Measurements from ENCODE around the gene S100A2. TPM values are rescaled to one million over a fixed set of nuclear protein-coding genes. Genes with fewer than 3 reads are reported as not detected.

The S100A2 gene
- total and polyA plus RNA-seq, 2 of the 8 experiments (the other 6 are each of a cell fraction or from before 2014, with no cell fraction given): 0.86 TPM; not detected in 1

- Histone ChIP-seq H3K27me3 (replicated peaks in 1 of 4; ENCODE audit: control insufficient read depth in 3 of 4, extremely low read depth in 1 of 4, insufficient read depth in 3 of 4, low read length in 3 of 4) (no peaks in the 10 kb centered on the region; a peak in 1 of 7 replicates), H4K91ac (replicated peaks; ENCODE audit: insufficient read length, low read length) (no peak overlapping the region), H2BK12ac (ENCODE audit: low read depth, low read length) (peak overlapping the region; percentile 11; the same call in 1 of the 2 replicates), H2BK5ac (ENCODE audit: low read depth, low read length) (no peak overlapping the region), H3K27ac (ENCODE audit: low read depth, low read length) (no peak overlapping the region), H2BK15ac (ENCODE audit: low read length) (peak overlapping the region; percentile 83), H3K23me2 (ENCODE audit: low read depth, low read length) (peaks cover 3% of the 10 kb centered on the region), H3K79me1 (ENCODE audit: low read depth, low read length) (no peaks in the 10 kb centered on the region), H2BK120ac (replicated peaks; ENCODE audit: low read depth, low read length) (no peak overlapping the region), H2AK5ac (ENCODE audit: low read depth, low read length) (no peak overlapping the region), H3K4ac (replicated peaks; ENCODE audit: insufficient read length, low read depth, low read length) (no peak overlapping the region), H3K4me1 (replicated peaks in 1 of 4; ENCODE audit: control insufficient read depth in 3 of 4, insufficient read depth in 4 of 4, low read length in 3 of 4) (peaks cover 0 to 35% (median 22%) of the 10 kb centered on the region in 4 experiments; a peak in 6 of 7 replicates), H3K14ac (ENCODE audit: insufficient read length) (no peak overlapping the region), H3K18ac (ENCODE audit: extremely low read depth, low read length) (no peak overlapping the region; the same call in 1 of the 2 replicates), H3K36me3 (ENCODE audit: control insufficient read depth in 2 of 4, insufficient read depth in 4 of 4, low read length in 3 of 4) (no peaks in the 10 kb centered on the region), H3K23ac (ENCODE audit: insufficient read length) (no peak overlapping the region), H3K9me3 (ENCODE audit: insufficient read depth in 2 of 2, low read depth in 1 of 2, low read length in 1 of 2) (no peaks in the 10 kb centered on the region), H3K56ac (replicated peaks; ENCODE audit: insufficient read length, low read depth, low read length) (no peak overlapping the region), H3K79me2 (ENCODE audit: control insufficient read depth in 1 of 2, insufficient read depth in 2 of 2, low read length in 2 of 2) (no peaks in the 10 kb centered on the region), H3K4me3 (ENCODE audit: extremely low read depth in 1 of 4, insufficient read depth in 2 of 4, low read depth in 3 of 4, low read length in 4 of 4) (no peak overlapping the region), H2BK20ac (ENCODE audit: low read length) (peak overlapping the region; percentile 73; the same call in 1 of the 2 replicates), H3K4me2 (ENCODE audit: insufficient read depth in 1 of 2, low read depth in 2 of 2, low read length in 2 of 2) (no peak overlapping the region), H4K5ac (ENCODE audit: insufficient read length, low read depth, low read length) (no peak overlapping the region), H3K9ac (replicated peaks in 1 of 4; ENCODE audit: extremely low read depth in 1 of 4, low read depth in 3 of 4, low read length in 3 of 4) (no peak overlapping the region), H4K8ac (ENCODE audit: extremely low read depth, insufficient read depth, low read length) (no peak overlapping the region), H2AFZ (ENCODE audit: low read length) (no peak overlapping the region), H4K20me1 (replicated peaks in 1 of 2; ENCODE audit: control insufficient read depth in 1 of 2, insufficient read depth in 2 of 2, low read length in 2 of 2) (no peaks in the 10 kb centered on the region)
- no peak for TF ChIP-seq KDM1A (IDR thresholded peaks at IDR 0.05; ENCODE audit: borderline replicate concordance, low read length)
- CTCF ChIA-PET (ENCODE audit: partially characterized antibody): interaction anchor here (2.1 to 15.9 kb wide), 6 partner anchors 10 to 77 kb away, joined by 6 to 224 read pairs (median 72); partner anchors contain the start of genes S100A1, S100A13 and S100A6
- FAIRE-seq: no peak
- 91% methylated on average over 1 of the region's 1 CpG; no CpG with 5 or more reads in 1 of the 2 experiments for WGBS, 2 experiments (ENCODE audit: extremely low coverage in 1 of 2, insufficient coverage in 1 of 2, insufficient read length in 1 of 2, insufficient replicate concordance in 2 of 2, low coverage in 1 of 2, low lambda C conversion rate in 2 of 2, missing lambda C conversion rate in 1 of 2)
- no peak for DNase-seq (ENCODE audit: low read depth in 1 of 2, low spot score in 2 of 2)
- POLR2A ChIA-PET (ENCODE audit: partially characterized antibody): interaction anchor here (0.6 to 15.3 kb wide), 4 partner anchors 12 to 616 kb away, joined by 3 to 261 read pairs (median 10); partner anchors contain the start of genes CHTOP, S100A1 and S100A13
These were observed 45.7 kb upstream of the S100A2 start for GRCh38 chr1:153611356-153611755.
